GM23248 (cell line): ENCODE measurements around the gene HPS1. TPM values are rescaled to one million over a fixed set of nuclear protein-coding genes. Genes with fewer than 3 reads are reported as not detected.

Experiments
- DNase-seq: peaks from one replicate; pipeline ENCODE4 v3.0.0-alpha.2; 2015
- H2AFZ ChIP-seq: fragments of 200-600 bp; sonication (generic); 2 replicates; pipeline ENCODE4 v1.6.1; 2016; ENCODE audit warnings: antibody characterized with exemption
- H3F3A ChIP-seq: fragments of 200-600 bp; sonication (generic); 2 replicates; pipeline ENCODE4 v1.6.1; 2016; ENCODE audit warnings: mild to moderate bottlenecking, antibody characterized with exemption, mixed run types; ENCODE audit not compliant: insufficient read depth
- H3K27ac ChIP-seq: fragments of 200-600 bp; sonication (generic); 2 replicates; pipeline ENCODE4 v1.5.1; 2016; ENCODE audit warnings: mild to moderate bottlenecking
- H3K27me3 ChIP-seq: fragments of 200-600 bp; sonication (generic); replicated peaks from 2 replicates; pipeline ENCODE4 v1.6.1; 2016; ENCODE audit warnings: mild to moderate bottlenecking; ENCODE audit not compliant: insufficient read depth
- H3K36me3 ChIP-seq: fragments of 200-600 bp; sonication (generic); 2 replicates; pipeline ENCODE4 v1.6.1; 2016; ENCODE audit warnings: low read depth, mild to moderate bottlenecking
- H3K4me1 ChIP-seq: fragments of 200-600 bp; sonication (generic); 2 replicates; pipeline ENCODE4 v1.6.1; 2016; ENCODE audit warnings: mild to moderate bottlenecking; ENCODE audit not compliant: insufficient read depth
- H3K4me2 ChIP-seq: fragments of 200-600 bp; sonication (generic); one replicate; pipeline ENCODE4 v1.6.1; 2016; ENCODE audit warnings: mild to moderate bottlenecking; ENCODE audit not compliant: unreplicated experiment
- H3K4me3 ChIP-seq: fragments of 200-600 bp; sonication (generic); 2 replicates; pipeline ENCODE4 v1.5.1; 2016; ENCODE audit warnings: mild to moderate bottlenecking
- H3K79me2 ChIP-seq: fragments of 200-600 bp; sonication (generic); 2 replicates; pipeline ENCODE4 v1.6.1; 2016; ENCODE audit warnings: mild to moderate bottlenecking; ENCODE audit not compliant: insufficient read depth
- H3K9ac ChIP-seq: fragments of 200-600 bp; sonication (generic); 2 replicates; pipeline ENCODE4 v1.6.1; 2016; ENCODE audit warnings: mild to moderate bottlenecking
- H3K9me2 ChIP-seq: fragments of 200-600 bp; sonication (generic); 2 replicates; pipeline ENCODE4 v1.6.1; 2016; ENCODE audit warnings: mixed run types, mild to moderate bottlenecking, moderate library complexity; ENCODE audit not compliant: insufficient read depth
- H3K9me3 ChIP-seq: fragments of 200-600 bp; sonication (generic); one replicate; pipeline ENCODE4 v1.6.1; 2017; ENCODE audit warnings: low read depth
- H4K20me1 ChIP-seq: fragments of 200-600 bp; sonication (generic); 2 replicates; pipeline ENCODE4 v1.6.0; 2016; ENCODE audit not compliant: insufficient read depth
- EZH2 ChIP-seq: fragments of 200-600 bp; sonication (generic); IDR thresholded peaks from 2 replicates; pipeline ENCODE4 v1.6.1; 2018; ENCODE audit warnings: antibody characterized with exemption, mild to moderate bottlenecking; ENCODE audit not compliant: insufficient read depth, poor library complexity, severe bottlenecking
- EZH2phosphoT487 ChIP-seq: fragments of 200-600 bp; sonication (generic); IDR thresholded peaks from 2 replicates; pipeline ENCODE4 v1.6.1; 2018; ENCODE audit warnings: antibody characterized with exemption, moderate library complexity, mild to moderate bottlenecking, low read depth; ENCODE audit not compliant: insufficient read depth
- whole genome bisulfite sequencing, 2 experiments: methylation state at CpG; one replicate each; pipeline ENCODE4 v1.1.6; 2015 to 2017; ENCODE audit warnings: low lambda C conversion rate in 2 of 2, low coverage in 1 of 2; ENCODE audit errors: missing lambda C conversion rate in 2 of 2; 5-methylcytosine and 5-hydroxymethylcytosine counted together
- in situ Hi-C: fragments of 300-500 bp; cut with MboI; formaldehyde crosslinking; loops from 2 replicates; pipeline ENCODE4 v1.15.0; 2020
- polyA plus RNA-seq: library from polyadenylated mRNA; unstranded; fragments of >200 nt; fragmentation: Nextera tagmentation; extraction: Ambion mirVana; gene quantifications from 2 replicates; pipeline ENCODE4 v1.2.1, GENCODE V29; 2016
- total RNA-seq: library from RNA; depleted of rRNA; stranded (reverse); fragments of >200 nt; shearing (Covaris generic); gene quantifications from 2 replicates; pipeline ENCODE4 v1.2.3, GENCODE V29; 2014

Gene HPS1
- total and polyA plus RNA-seq, 2 experiments from 2014 or later = 54.5 to 80.6 TPM

DNA sequence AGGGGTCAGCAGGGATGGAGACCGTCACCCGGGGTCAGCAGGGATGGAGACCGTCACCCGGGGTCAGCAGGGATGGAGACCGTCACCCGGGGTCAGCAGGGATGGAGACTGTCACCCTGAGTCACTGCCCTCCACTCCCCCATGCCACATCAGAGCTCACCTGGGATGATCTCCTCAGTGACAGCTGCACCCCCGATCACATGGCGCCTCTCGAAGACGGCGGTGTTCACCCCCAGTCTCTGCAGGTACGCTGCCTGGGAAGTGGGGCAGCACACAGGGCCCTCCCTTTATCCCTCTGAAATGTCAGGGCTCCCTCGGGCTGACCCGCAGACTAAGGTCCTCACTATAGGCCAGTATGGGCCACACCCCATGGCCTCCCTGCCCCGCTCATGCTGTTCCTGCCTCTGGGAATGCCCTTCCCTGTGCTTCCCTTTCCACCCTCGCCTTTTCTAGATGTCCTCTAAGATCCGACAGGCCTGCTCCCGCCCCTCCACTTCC lies 38.9 kb downstream of the HPS1 start:
- Histone ChIP-seq H3K79me2 (no peaks in the 10 kb centered on the region), H3K27ac (no peak overlapping the region), H3K4me3 (no peak overlapping the region), H3K4me2 (no peak overlapping the region), H3K4me1 (peaks cover 25% of the 10 kb centered on the region), H3K9ac (no peak overlapping the region), H3K9me2 (no peaks in the 10 kb centered on the region), H3K27me3 (no peaks in the 10 kb centered on the region), H3F3A (peaks cover 27% of the 10 kb centered on the region), H3K36me3 (no peaks in the 10 kb centered on the region), H2AFZ (no peak overlapping the region), H3K9me3 (no peaks in the 10 kb centered on the region), H4K20me1 (no peaks in the 10 kb centered on the region)
- DNase-seq = no peak
- no peak for TF ChIP-seq EZH2phosphoT487
- TF ChIP-seq EZH2 = no peak
- WGBS, 2 experiments = 92 to 95% methylated on average over 13 to 17 of the region's 18 CpGs
- in situ Hi-C loops = no loop called here

DNA sequence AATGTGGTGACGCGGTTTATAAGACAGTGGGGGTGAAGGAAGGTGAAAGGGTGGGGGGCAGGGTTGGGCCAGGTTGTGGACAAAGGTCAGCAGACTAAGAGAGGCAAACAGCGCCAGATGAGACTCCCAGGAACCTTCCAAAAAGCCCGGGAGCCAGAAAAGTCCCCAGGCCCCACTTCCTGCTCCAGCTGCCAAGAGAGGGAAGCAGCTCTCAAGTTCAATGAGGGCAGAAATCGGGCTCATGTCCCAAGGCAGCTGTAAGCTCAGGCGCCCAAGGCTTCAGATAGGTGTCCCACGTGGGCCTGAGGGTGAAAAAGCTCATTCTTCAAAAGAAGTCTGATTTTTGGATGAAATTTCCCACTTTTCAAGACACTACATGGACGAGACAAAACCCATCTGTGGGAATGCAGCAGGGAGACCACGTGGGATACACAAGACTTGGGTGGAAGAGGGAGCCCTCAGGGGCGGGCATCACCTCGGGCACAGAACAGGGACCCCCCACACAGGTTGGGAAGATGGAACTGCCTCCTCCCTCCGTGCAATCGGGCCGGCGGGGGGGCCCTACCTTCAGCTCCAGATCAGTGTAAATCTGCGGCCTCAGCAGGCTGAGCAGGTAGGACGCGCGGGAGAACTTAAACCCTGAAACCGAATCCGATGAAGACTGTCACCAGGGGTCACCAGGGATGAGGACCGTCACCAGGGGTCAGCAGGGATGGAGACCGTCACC lies 39.6 kb downstream of the HPS1 start:
- no peak overlapping the region for H2AFZ ChIP-seq

DNA sequence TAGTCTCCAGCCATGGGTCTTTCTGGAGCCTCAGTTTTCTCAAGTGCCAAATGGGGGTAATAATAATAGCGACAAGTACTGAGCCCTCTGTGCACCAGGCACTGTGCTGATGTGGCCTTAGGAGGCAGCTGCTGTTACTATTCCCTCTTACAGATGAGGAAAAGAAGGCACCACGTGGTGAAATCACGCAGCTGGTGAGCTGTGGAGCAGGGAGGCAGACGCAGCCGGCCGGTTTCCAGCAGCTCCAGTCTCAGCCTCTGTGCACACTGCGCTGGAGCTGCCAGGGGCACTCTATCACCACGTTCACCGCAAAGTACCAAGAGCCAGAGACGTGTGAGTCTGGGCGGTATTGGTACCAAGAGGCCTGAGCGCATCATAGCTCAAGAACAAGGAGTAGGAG lies 41.3 kb downstream of the HPS1 start:
- Histone ChIP-seq H3K4me2 (peak overlapping the region; percentile 83), H3K9ac (peak overlapping the region; percentile 84), H3K79me2 (no peaks in the 10 kb centered on the region), H4K20me1 (no peaks in the 10 kb centered on the region), H3K9me3 (no peaks in the 10 kb centered on the region), H3K36me3 (no peaks in the 10 kb centered on the region), H3K27ac (0 out of 2 replicates have a peak overlapping the region, but pooled peaks have one; percentile 10), H3K4me1 (peaks cover 25% of the 10 kb centered on the region), H3K27me3 (no peaks in the 10 kb centered on the region), H3K4me3 (no peak overlapping the region), H3F3A (peaks cover 30% of the 10 kb centered on the region), H2AFZ (no peak overlapping the region), H3K9me2 (no peaks in the 10 kb centered on the region)
- TF ChIP-seq EZH2phosphoT487 (no peak), EZH2 (no peak)
- in situ Hi-C loops = no loop called here
- 59 to 70% methylated on average over 12 of the region's 12 CpGs for WGBS, 2 experiments
- peak; percentile 52 for DNase-seq

More for the DNA sequence above, 39.6 kb downstream of the HPS1 start:
- Histone ChIP-seq H3K79me2 (no peaks in the 10 kb centered on the region), H3K36me3 (no peaks in the 10 kb centered on the region), H3F3A (peaks cover 30% of the 10 kb centered on the region), H3K27me3 (no peaks in the 10 kb centered on the region), H4K20me1 (no peaks in the 10 kb centered on the region), H3K9me2 (no peaks in the 10 kb centered on the region), H3K9ac (no peak overlapping the region), H3K4me1 (peaks cover 25% of the 10 kb centered on the region), H3K27ac (no peak overlapping the region), H3K4me2 (no peak overlapping the region), H3K9me3 (no peaks in the 10 kb centered on the region), H3K4me3 (no peak overlapping the region)
- no peak for TF ChIP-seq EZH2
- no peak for TF ChIP-seq EZH2phosphoT487
- in situ Hi-C loops = no loop called here
- WGBS, 2 experiments = 82 to 84% methylated on average over 19 to 23 of the region's 23 CpGs
- no peak for DNase-seq

DNA sequence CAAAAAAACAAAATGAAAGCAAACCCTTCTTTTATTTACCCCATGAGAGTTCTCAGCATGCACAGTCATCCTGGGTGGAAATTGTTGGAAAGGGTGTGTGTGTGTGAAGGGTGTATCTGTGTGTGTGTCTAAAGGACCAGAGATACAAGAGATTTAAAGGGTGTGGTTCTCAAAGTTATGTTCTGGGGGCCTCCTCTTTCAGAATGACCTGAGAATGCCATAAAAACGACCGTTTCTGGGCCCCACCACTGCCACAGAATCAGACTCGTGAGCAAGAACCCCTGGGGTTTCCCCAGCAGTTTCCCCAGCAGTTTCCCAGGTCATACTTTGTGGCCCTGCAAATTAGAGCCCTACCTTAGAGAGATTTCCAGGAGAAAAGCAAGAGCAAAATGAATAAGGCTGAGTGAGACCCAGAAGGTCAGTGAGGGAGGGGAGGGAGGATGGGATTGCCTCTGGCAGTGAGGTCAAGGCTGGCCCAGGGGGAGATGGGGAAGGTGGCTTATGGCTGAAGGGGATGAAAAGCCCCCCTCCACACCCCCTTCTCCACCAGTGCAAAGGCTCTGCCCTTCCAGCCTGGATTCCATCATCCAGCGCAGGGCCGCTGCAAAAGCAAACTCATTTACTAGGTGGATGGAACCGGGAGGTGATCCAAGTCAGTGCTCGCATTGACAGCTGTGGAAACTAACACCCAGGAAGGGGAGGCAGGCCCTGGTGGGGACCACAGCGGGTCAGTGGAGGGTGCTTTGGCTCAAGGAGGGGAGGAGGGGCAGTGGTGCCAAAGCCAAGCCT lies 42.0 kb downstream of the HPS1 start:
- Histone ChIP-seq H3K79me2 (no peaks in the 10 kb centered on the region), H3K36me3 (no peaks in the 10 kb centered on the region), H3K27ac (peak overlapping the region; percentile 97), H3K4me3 (peak overlapping the region; percentile 62), H3K9me2 (no peaks in the 10 kb centered on the region), H3K4me1 (peaks cover 25% of the 10 kb centered on the region), H3K9me3 (no peaks in the 10 kb centered on the region), H2AFZ (peak overlapping the region; percentile 68), H4K20me1 (no peaks in the 10 kb centered on the region), H3K4me2 (peak overlapping the region; percentile 83), H3K27me3 (no peaks in the 10 kb centered on the region), H3K9ac (peak overlapping the region; percentile 84), H3F3A (peaks cover 30% of the 10 kb centered on the region)
- 46 to 50% methylated on average over 8 of the region's 8 CpGs for WGBS, 2 experiments
- in situ Hi-C loops = no loop called here
- no peak for TF ChIP-seq EZH2phosphoT487
- peak; percentile 84 for DNase-seq
